Measurements from ENCODE around the gene FCAMR.

DNA sequence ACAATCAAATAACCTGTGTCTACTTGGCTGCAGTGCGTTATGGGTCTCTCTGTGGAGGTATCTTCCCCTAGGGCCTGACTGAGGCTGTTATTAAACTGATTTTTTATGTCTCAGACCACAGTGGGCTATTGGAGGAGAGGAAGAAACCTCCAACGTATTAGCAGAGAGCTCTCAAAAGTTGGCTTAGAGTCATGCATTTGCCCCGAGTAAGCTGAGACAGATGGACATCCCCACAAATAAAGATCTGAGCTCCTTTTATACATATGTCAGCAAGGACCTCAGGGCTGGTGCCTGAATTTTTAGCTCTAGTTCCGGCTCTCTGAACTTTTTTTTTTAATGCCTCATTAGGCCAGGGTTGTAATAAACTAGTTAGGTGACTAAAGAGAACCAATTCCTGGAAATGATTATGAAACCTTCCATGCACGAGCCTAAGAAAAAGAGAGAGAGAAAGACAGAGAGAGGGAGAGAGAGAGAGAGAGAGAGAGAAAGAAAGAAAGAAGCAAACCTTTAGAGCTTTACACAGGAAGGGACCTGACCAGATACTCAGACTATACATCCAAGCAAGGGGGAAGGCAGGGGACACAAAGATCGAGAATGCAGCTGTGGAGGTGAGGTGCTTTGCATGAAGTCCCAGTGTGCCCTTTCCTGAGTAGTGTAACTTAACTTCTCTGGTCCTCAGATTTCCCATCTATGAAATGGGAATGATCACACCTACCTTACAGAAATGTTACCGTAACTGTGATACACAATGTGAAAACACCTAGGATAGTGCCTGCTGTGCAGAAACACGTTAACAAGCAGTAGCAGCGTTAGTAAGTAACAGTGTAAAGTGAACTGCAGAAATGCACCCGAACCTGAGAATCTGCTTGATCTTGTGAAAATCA lies 15.6 kb downstream of the FCAMR start:
- TF ChIP-seq, protein P1, sequence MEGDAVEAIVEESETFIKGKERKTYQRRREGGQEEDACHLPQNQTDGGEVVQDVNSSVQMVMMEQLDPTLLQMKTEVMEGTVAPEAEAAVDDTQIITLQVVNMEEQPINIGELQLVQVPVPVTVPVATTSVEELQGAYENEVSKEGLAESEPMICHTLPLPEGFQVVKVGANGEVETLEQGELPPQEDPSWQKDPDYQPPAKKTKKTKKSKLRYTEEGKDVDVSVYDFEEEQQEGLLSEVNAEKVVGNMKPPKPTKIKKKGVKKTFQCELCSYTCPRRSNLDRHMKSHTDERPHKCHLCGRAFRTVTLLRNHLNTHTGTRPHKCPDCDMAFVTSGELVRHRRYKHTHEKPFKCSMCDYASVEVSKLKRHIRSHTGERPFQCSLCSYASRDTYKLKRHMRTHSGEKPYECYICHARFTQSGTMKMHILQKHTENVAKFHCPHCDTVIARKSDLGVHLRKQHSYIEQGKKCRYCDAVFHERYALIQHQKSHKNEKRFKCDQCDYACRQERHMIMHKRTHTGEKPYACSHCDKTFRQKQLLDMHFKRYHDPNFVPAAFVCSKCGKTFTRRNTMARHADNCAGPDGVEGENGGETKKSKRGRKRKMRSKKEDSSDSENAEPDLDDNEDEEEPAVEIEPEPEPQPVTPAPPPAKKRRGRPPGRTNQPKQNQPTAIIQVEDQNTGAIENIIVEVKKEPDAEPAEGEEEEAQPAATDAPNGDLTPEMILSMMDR (IDR thresholded peaks at IDR 0.05; ENCODE audit: low read depth, low read length, poor library complexity, severe bottlenecking): no peak
- TF ChIP-seq EZH2phosphoT487 (IDR thresholded peaks at IDR 0.05; ENCODE audit: borderline replicate concordance, low read length): no peak
